Panc1 (cell line): Measurements from ENCODE around the gene CELF2. TPM values are rescaled to one million over a fixed set of nuclear protein-coding genes. Genes with fewer than 3 reads are reported as not detected.

Source experiments
- ATAC-seq: fragments of 200-7000 bp; cut with Tn5 transposase; 2 replicates; pipeline ENCODE4 v1.9.1; 2020; ENCODE audit warnings: mild to moderate bottlenecking, moderate library complexity
- BruUV-seq: library from RNA; stranded (reverse); fragments of 400-500 nt; replicated peaks from 2 replicates; lab custom pipeline; 2021; lab: Mats Ljungman, UMichigan
- CTCF ChIA-PET: fragments of 300-600 bp; sonication (Branson Sonifier 250); formaldehyde crosslinking; loops from one replicate; lab custom pipeline; 2022; ENCODE audit warnings: antibody characterized with exemption; lab: Charles Lee
- POLR2A ChIA-PET: fragments of 300-600 bp; sonication (Branson Sonifier 250); formaldehyde crosslinking; loops from one replicate; lab custom pipeline; 2022; ENCODE audit warnings: antibody characterized with exemption; lab: Charles Lee
- DNase-seq: peaks from one replicate; pipeline ENCODE4 v3.0.0-alpha.2; 2010; ENCODE audit warnings: low read depth, low spot score
- H3K27ac ChIP-seq: 2 replicates; pipeline ENCODE4 v1.5.1; 2011; ENCODE audit warnings: mild to moderate bottlenecking, low read length, inconsistent platforms
- H3K27me3 ChIP-seq: fragments of 200-500 bp; sonication (Bioruptor generic); 2 replicates; pipeline ENCODE4 v1.6.0; 2014; ENCODE audit warnings: low read length, inconsistent platforms; ENCODE audit not compliant: control insufficient read depth, insufficient read depth
- H3K36me3 ChIP-seq: fragments of 200-500 bp; sonication (Bioruptor generic); 2 replicates; pipeline ENCODE4 v1.5.1; 2014; ENCODE audit warnings: inconsistent platforms, mild to moderate bottlenecking, low read length, moderate library complexity; ENCODE audit not compliant: control insufficient read depth, insufficient read depth
- H3K4me1 ChIP-seq: 2 replicates; pipeline ENCODE4 v1.5.1; 2011; ENCODE audit warnings: inconsistent platforms, mild to moderate bottlenecking, low read length, moderate library complexity; ENCODE audit not compliant: control insufficient read depth, insufficient read depth
- H3K4me3 ChIP-seq, 2 experiments: 2 replicates each; pipeline ENCODE4 v1.5.1; 2011 to 2012; ENCODE audit warnings: low read depth in 2 of 2, low read length in 2 of 2, mild to moderate bottlenecking in 2 of 2, inconsistent platforms in 1 of 2, moderate library complexity in 1 of 2
- H3K9me3 ChIP-seq: fragments of 200-500 bp; sonication (Bioruptor generic); 2 replicates; pipeline ENCODE4 v1.5.1; 2014; ENCODE audit warnings: low read depth, mild to moderate bottlenecking, inconsistent platforms, low read length, moderate library complexity; ENCODE audit not compliant: control insufficient read depth, insufficient read depth
- POLR2AphosphoS5 ChIP-seq: IDR thresholded peaks from 2 replicates; pipeline ENCODE4 v1.6.1; 2012; ENCODE audit warnings: mild to moderate bottlenecking, low read depth, low read length, moderate library complexity
- SIN3A ChIP-seq: IDR thresholded peaks from 2 replicates; pipeline ENCODE4 v1.6.1; 2012; ENCODE audit warnings: low read depth, mild to moderate bottlenecking, low read length, moderate library complexity, borderline replicate concordance; ENCODE audit not compliant: insufficient read depth
- TCF7L2 ChIP-seq: IDR thresholded peaks from 2 replicates; pipeline ENCODE4 v1.6.1; 2011; ENCODE audit warnings: mild to moderate bottlenecking, low read depth, low read length, inconsistent platforms
- in situ Hi-C: cut with HindIII; loops from 2 replicates; pipeline ENCODE4 v1.10.0; 2016; ENCODE audit warnings: low sequenced_read_pairs, low pct_unique_long_range_greater_than_20kb
- intact Hi-C: fragments of 100-400 bp; cut with micrococcal nuclease; formaldehyde crosslinking; loops from one replicate; pipeline ENCODE4 v1.10.0; 2022; ENCODE audit not compliant: unreplicated experiment
- total RNA-seq: library from RNA; stranded (reverse); gene quantifications from one replicate; pipeline ENCODE4 v1.2.1, GENCODE V29; 2021; ENCODE audit not compliant: unreplicated experiment
- TF ChIP-seq, protein P1 (sequence below): fragments of 450-650 bp; IDR thresholded peaks from 2 replicates; pipeline ENCODE4 v1.5.1; 2017; ENCODE audit warnings: mild to moderate bottlenecking
- TF ChIP-seq, protein P2 (sequence below), 2 experiments: IDR thresholded peaks; 2 replicates each; pipeline ENCODE4 v1.6.1; 2011 to 2012; ENCODE audit warnings: low read depth in 2 of 2, control low read depth in 1 of 2, low read length in 1 of 2, mild to moderate bottlenecking in 1 of 2, moderate library complexity in 1 of 2; ENCODE audit not compliant: insufficient read depth in 1 of 2

Gene CELF2
- total RNA-seq, 1 experiment from 2014 or later, result 0.44 TPM

DNA sequence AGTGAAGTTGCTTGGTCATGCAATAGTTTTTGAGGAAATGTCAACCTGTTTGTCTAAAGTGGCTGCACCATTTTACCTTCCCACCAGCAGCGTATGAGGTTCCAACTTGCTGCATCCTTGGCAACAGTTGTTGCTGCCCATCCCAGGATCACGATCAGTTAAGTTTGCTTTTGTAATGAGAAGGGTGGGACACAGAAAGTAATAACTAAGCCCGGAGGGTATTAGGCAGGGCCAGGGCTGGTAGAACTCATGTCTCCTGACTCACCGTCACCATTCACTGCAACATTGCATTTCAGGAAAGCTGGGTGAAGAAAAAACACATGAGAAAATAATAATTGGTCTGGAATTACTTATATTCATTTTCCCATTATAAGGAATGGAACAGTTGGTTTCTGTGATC lies 25.4 kb downstream of the CELF2 start:
- no peaks in the 10 kb centered on the region for H3K4me1 ChIP-seq
- no peaks in the 10 kb centered on the region for H3K27me3 ChIP-seq
- intact Hi-C loops (no loop called here), in situ Hi-C loops (no loop called here)
- DNase-seq, result no peak
- no peak overlapping the region for H3K27ac ChIP-seq
- TF ChIP-seq TCF7L2, result no peak
- no peaks in the 10 kb centered on the region for H3K36me3 ChIP-seq
- BruUV-seq, result no TSS peak
- no peak for ATAC-seq
- POLR2A ChIA-PET, result no interaction called here
- CTCF ChIA-PET, result no interaction called here
- no peak overlapping the region for H3K4me3 ChIP-seq
- no peaks in the 10 kb centered on the region for H3K9me3 ChIP-seq

DNA sequence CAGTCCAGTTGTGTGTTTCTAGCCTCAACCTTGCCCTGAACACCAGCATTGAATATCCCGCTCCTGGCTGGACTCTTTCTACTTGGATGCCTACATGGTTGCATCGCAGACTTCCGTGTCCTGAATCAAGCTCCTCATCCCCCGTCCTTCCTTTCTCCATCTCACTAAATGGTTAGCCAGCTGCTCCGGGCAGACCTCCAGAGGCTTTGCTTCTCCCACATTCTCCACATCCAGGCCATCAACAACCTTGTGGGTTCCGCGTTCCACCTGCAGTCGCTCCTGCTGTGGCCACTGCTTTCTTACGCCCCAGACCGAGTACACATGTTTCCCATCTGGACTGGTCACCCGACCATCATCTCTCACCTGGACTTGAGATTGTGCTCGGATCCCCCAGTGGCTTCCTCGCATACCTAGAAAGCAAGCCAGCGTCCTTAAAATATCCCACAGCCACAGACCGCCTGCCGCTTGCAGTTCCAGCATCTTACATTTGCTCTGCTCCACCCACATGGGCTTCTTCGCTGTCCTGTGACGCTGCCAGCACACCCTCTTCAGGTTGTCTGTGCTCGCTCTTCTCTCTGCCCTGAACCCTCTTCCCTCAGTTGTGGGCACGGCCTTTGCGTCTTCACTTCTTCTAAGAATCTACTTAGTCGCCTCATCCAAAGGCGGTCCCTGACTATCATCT lies 25.9 kb downstream of the CELF2 start:
- no peak for ATAC-seq
- Histone ChIP-seq H3K27ac (no peak overlapping the region), H3K4me3 (no peak overlapping the region), H3K36me3 (no peaks in the 10 kb centered on the region), H3K4me1 (no peaks in the 10 kb centered on the region), H3K9me3 (no peaks in the 10 kb centered on the region), H3K27me3 (no peaks in the 10 kb centered on the region)
- no TSS peak for BruUV-seq
- CTCF ChIA-PET, result no interaction called here
- in situ Hi-C loops, result no loop called here
- POLR2A ChIA-PET, result no interaction called here
- no peak for TF ChIP-seq TCF7L2
- TF ChIP-seq POLR2AphosphoS5, result no peak
- TF ChIP-seq, protein P1, sequence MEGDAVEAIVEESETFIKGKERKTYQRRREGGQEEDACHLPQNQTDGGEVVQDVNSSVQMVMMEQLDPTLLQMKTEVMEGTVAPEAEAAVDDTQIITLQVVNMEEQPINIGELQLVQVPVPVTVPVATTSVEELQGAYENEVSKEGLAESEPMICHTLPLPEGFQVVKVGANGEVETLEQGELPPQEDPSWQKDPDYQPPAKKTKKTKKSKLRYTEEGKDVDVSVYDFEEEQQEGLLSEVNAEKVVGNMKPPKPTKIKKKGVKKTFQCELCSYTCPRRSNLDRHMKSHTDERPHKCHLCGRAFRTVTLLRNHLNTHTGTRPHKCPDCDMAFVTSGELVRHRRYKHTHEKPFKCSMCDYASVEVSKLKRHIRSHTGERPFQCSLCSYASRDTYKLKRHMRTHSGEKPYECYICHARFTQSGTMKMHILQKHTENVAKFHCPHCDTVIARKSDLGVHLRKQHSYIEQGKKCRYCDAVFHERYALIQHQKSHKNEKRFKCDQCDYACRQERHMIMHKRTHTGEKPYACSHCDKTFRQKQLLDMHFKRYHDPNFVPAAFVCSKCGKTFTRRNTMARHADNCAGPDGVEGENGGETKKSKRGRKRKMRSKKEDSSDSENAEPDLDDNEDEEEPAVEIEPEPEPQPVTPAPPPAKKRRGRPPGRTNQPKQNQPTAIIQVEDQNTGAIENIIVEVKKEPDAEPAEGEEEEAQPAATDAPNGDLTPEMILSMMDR, result no peak
- TF ChIP-seq, protein P2, sequence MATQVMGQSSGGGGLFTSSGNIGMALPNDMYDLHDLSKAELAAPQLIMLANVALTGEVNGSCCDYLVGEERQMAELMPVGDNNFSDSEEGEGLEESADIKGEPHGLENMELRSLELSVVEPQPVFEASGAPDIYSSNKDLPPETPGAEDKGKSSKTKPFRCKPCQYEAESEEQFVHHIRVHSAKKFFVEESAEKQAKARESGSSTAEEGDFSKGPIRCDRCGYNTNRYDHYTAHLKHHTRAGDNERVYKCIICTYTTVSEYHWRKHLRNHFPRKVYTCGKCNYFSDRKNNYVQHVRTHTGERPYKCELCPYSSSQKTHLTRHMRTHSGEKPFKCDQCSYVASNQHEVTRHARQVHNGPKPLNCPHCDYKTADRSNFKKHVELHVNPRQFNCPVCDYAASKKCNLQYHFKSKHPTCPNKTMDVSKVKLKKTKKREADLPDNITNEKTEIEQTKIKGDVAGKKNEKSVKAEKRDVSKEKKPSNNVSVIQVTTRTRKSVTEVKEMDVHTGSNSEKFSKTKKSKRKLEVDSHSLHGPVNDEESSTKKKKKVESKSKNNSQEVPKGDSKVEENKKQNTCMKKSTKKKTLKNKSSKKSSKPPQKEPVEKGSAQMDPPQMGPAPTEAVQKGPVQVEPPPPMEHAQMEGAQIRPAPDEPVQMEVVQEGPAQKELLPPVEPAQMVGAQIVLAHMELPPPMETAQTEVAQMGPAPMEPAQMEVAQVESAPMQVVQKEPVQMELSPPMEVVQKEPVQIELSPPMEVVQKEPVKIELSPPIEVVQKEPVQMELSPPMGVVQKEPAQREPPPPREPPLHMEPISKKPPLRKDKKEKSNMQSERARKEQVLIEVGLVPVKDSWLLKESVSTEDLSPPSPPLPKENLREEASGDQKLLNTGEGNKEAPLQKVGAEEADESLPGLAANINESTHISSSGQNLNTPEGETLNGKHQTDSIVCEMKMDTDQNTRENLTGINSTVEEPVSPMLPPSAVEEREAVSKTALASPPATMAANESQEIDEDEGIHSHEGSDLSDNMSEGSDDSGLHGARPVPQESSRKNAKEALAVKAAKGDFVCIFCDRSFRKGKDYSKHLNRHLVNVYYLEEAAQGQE (IDR thresholded peaks at IDR 0.05; ENCODE audit: insufficient read depth in 1 of 2, low read depth in 2 of 2, low read length in 1 of 2), result no peak
- no peak for TF ChIP-seq SIN3A
- intact Hi-C loops, result no loop called here
- no peak for DNase-seq

DNA sequence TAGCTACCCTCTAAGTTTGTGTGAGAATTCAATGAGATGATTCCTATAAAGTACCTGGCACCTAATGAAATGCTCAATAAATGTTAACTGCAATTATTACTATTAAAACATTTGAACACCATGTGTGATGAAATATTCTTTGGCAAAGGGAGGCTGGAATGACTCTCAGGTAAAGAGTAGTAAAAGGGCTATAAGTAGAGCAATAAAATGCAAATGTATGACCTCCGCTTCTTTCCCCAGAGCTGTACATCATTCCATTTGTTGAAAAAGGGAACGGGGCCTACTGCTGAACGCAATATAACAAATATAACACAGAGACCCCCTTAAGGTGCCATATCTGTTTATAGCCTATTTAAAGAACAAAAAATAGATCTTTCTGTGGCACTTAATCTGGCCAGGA lies 27.8 kb downstream of the CELF2 start:
- no peak for DNase-seq
- no peak for TF ChIP-seq TCF7L2
- TF ChIP-seq POLR2AphosphoS5, result no peak
- no peak for TF ChIP-seq SIN3A
- H3K27ac ChIP-seq, result no peak overlapping the region
- ChIA-PET POLR2A (no interaction called here), CTCF (no interaction called here)
- ATAC-seq, result no peak
- no peaks in the 10 kb centered on the region for H3K27me3 ChIP-seq
- no TSS peak for BruUV-seq
- in situ Hi-C loops, result no loop called here
- no peaks in the 10 kb centered on the region for H3K36me3 ChIP-seq
- no peaks in the 10 kb centered on the region for H3K9me3 ChIP-seq
- intact Hi-C loops, result no loop called here
- H3K4me3 ChIP-seq, result no peak overlapping the region
- no peaks in the 10 kb centered on the region for H3K4me1 ChIP-seq
